GM19025 (cell line): ENCODE measurements around the gene PSMD1.
"Not testable (repeated sequence)": the region's sequence is repeated elsewhere in the genome, so short reads cannot be mapped to it uniquely, and the experiment has no call there.

Experiments used
- ATAC-seq: cut with Tn5 transposase; IDR thresholded peaks from one replicate; pipeline ENCODE4 v1.9.1; 2021; ENCODE audit warnings: mild to moderate bottlenecking, low read depth, moderate library complexity; ENCODE audit not compliant: unreplicated experiment

PSMD1 gene

GRCh38 chr2:231056453-231057416 lies at the start of gene PSMD1:
Gene PSMD1 (plus strand): TSS chr2:231056867. CDS start chr2:231057026, 159 bp downstream.
- ATAC-seq: peak; percentile 59

DNA sequence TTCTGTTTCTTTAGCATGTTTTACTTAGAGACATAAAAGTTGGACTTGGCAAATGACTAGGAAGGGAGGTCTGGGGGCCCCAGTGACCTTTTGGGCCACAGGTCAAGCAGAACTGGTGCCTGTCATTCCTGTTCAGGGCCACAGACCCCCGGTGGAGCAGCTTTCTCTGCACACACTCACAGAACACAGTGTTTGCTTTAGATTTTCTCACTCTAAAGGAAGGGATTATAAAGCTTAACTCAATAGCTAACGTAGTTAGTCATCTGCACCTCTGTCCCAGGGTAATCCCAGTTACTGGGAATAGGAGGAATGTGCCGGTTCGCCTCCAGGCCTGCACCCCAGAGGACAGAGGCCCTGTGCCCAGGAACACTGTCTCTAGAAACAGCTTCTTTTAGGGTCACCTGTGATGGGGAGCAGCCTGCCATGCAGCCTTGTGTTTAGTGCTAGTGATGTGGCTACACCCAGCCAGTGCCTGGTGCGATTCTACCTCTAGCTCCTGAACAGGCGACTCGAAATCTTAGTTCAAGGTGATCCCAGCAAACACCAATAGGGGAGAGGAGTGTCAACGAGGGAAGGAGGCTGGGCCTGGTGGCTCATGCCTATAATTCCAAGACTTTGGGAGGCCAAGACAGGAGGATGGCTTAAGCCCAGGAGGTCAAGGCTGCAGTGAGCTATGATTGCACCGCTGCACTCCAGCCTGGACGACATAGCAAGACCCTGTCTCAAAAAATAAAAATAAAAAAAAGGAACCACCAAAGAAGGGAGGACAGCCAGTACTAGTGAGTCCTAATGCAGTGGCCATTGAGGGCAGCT lies 49.2 kb upstream of the PSMD1 start:
- no peak for ATAC-seq

DNA sequence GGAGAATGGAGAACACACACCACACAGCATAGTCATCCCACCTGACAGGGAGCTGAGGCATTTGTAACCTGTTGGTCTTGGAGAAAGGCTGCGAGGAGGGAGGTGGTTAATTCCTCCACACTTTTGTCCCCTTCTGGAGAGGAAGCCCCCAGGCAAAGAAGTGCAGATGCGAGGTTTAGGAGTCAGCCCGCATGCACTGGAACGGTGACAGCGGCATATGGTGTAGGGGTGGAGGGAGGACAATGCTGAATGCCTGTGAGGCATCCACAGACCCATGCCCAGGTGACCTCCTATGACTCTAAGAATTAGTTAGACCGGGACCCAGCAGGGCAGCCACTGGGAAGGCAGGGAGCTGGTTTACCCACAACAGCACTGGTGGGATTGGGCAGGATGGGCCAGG lies 48.5 kb upstream of the PSMD1 start:
- ATAC-seq: no peak

GRCh38 chr2:231009236-231009919 lies 47.3 kb upstream of the PSMD1 start:
- ATAC-seq: no peak

DNA sequence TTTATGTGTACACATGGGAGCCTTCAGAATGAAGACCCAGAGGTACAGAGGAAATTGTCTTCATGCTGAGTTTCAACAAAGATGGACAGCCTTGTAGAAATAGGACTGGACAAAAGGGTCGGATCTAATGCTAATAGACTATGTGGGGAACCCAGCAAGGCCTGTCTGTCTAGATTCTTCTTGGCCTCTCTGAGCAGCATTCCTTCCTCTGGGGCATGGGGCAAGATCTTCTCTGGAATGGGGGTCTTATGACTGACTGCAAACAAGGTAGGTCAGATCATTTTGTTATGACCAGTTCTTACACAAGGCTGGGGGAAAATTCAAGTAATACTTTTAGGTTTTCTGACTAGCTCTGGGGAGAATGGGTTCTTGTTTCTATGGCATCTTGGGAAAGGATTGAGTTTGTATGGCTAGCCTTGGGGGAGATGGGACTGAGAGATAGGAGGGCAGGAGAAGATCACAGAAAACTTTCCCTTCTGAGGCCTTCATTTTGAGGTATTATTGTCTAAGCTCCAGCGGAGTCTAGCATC lies 46.4 kb upstream of the PSMD1 start:
- no peak for ATAC-seq

DNA sequence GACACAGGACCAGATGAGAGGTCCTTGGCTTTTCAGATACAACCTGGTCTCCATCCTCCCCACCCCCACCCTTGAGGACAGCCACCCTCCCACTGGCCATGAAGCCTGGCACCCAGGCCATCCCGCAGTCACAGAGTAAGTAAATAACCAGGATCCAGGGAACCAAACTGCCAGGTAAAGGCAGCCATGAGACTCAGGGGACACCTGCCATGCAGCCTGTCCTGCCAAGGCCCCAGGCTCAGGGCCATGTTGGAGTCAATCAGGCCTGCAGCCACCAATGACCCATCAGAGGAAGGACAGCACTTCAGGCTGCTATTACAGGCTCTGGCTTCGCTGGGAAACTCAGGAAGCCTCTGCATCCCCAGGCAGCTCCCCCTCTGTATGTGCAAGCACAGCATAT lies 45.1 kb upstream of the PSMD1 start:
- ATAC-seq: no peak

DNA sequence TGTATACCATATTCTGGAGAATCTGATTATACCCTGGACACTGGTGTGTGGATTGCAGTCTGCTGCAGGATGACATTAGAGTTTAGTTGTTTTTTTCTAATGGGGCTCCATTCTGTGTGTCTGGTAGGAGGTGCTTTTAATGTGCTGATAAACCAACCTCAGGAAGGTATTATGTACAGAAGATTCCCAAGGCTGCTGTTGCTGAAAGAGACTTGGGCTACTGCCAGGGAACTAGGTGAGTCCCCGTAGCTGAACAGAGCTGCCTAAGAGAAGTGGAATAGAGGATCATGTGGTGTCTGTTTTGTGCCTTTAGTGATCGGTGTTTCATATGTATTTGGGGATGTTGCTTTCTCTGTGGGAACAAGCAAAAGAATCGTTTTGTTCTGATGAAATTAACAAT lies 44.2 kb upstream of the PSMD1 start:
- ATAC-seq: no peak

DNA sequence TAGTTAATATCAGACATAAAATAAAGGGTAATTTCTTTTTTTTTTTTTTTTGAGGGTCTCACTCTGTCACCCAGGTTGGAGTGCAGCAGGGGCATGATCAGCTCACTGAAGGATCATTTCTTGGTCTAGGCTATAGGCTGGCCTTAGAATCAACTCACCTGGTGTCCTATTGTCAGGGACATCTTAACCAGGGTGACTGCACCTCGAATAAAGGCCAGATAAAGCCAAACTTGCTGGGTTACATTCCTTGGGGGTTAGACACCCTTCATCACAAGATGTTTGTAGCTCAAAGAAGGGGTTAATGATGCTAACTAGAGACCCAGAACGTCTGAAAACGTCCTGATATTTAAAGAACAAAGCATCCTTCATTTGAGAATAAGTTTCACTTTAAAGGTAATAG lies 42.8 kb upstream of the PSMD1 start:
- ATAC-seq: no peak

DNA sequence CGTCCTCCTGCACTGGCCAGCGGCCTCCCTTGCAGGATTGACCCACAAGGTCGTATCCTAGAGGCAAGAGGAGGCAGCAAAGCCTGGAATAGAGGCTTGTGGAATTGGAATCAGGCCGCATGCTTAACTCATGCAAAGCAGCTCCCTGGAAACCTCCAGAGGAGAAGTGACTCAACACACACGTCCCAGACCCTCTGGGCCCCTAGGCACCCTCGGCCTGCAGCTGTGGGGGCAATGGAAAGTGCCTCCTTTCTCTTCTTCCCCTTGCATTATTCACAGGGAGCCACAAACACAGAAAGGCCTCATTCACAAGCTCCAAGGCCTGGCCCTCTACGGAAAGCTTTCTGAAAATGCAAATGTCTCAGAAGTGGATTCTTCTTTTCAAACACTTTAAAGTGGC lies 41.2 kb upstream of the PSMD1 start:
- ATAC-seq: no peak

DNA sequence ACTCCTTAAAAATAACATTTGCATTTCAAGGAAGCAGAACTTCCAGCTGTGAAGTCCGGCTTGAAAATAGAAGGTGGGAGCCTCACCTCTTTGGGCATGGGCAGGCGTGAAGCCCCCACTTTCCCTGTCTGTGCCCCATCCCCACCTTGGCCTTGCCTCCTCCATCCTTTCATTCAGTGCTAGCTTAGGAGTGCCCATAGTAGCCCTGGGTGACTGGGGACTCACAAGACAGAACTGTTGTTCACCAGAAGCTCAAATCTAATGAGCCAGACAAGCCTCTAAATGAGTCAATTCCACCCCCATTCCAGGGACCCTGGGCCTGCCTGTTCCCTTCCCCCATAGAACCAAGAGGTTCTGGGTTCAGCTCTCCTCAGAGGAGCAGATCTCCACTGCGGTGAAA lies 40.7 kb upstream of the PSMD1 start:
- no peak for ATAC-seq

GRCh38 chr2:231016566-231017230 lies 40.0 kb upstream of the PSMD1 start:
- no peak for ATAC-seq

- ATAC-seq: no peak
Measured at GRCh38 chr2:231017231-231017598, 39.5 kb upstream of the PSMD1 start.

DNA sequence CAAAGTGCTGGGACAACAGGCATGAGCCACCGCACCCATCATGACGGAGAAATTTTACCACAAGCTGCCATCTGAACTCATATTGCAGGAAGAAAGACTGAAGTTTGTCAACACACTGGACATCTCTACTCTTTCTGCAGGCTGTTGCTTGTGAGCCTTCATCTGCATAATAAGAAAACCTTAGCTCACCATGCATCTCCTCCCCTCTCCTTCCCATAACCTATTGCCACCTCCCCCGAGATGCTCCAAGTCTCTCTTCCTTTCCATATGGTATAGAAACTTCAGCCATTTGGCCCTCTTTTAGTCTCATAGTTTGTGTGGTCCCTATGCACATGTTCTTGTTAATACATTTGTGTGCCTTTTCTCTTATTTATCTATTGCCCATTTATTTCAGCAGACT lies 38.5 kb upstream of the PSMD1 start:
- ATAC-seq: no peak

DNA sequence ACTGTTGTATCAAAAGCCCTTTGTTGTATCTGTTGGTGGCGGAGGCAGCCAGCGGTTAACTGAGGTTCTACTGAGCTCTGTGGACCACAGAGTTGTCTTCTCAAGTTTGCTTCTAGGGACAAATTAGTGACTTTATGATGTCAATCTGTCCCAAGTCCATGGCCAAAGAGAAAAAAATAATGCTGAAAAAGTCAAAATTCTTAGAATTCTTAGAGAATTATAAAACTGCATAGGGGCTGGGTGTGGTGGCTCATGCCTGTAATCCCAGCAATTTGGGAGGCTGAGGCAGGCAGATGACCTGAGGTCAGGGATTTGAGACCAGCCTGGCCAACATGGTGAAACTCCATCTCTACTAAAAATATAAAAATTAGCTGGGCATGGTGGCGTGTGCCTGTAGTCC lies 31.6 kb upstream of the PSMD1 start:
- ATAC-seq: not testable (repeated sequence)

GRCh38 chr2:231028889-231029288 lies 27.8 kb upstream of the PSMD1 start:
- no peak for ATAC-seq

DNA sequence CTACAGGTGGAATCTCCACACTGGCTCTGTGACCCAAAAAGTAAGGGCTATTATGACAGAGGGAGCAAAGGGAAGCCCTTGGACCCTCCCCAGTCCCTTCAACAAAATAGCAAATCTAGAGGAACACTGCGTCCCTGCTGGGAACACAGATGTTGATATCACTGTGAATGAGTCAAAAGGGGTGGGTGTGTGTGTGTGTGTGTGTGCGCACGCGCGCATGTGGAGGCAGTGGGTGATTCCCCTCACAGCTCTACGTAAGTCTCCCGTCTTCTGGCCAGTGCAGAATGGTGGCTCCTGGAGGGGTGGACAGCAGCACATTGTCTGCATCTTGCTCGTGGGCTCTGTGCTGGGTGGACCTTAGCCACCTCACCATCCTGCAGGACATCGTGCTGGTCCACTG lies 27.1 kb upstream of the PSMD1 start:
- no peak for ATAC-seq

DNA sequence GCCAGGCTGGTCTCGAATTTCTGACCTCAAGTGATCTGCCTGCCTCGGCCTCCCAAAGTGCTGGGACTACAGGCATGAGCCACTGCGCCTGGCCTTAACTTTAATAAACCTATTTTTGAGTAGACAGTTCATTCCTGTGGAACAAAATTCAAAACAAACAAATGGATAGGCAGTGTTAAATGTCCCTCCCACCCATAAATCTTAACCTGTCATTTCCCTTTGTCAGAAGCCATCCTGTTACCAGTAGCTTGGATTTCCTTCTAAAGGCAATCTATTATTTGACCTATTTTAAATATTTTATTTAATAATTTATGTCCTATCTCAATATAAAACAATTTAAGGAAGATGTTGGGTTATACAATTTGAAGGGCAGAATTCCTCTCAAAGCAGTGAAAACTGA lies 25.9 kb upstream of the PSMD1 start:
- ATAC-seq: no peak

DNA sequence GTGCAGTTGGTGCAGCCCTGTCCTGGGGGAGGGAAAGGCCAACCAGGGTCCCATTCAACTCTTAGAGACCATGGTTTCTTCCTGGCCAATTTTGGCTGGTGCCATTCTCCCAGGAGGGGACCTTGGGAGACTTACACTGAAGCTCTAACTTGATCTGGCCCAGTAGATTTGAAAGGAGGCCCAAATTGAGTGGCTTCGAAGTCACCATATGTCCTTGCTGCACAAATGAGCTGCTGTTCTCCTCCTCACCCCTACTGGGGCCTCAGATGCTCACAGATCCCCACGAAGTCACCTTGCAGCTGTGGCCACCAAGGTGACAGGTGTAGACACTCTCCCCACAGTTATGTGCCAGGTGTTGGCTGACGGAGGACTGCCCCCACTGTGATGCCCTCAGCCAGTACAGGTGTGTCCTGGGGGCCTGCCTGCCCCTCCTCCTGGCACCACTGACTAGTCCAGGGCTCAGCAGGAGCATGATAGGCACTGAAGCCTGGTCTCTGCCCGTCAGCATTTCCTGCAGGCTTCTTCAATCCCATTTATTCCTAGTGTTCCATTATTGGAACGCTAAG lies 24.0 kb upstream of the PSMD1 start:
- no peak for ATAC-seq

- ATAC-seq: no peak
Measured at GRCh38 chr2:231033147-231034132, 23.2 kb upstream of the PSMD1 start.
